ENCODE data around the gene RNF11. TPM values are rescaled to one million over a fixed set of nuclear protein-coding genes. Genes with fewer than 3 reads are reported as not detected.

RNF11 gene
- total RNA-seq, 1 experiment from 2014 or later: 55.8 TPM

- H2BK12ac ChIP-seq (ENCODE audit: insufficient read length, low read depth, low read length): no peak overlapping the region
- DNase-seq: no peak
- Mint-ChIP-seq H3K4me3 (no peak overlapping the region), H3K36me3 (ENCODE audit: insufficient read depth in 1 of 3, low read depth in 3 of 3) (no peaks in the 10 kb centered on the region; a peak in 1 of 7 replicates), H3K27me3 (ENCODE audit: low read depth) (no peaks in the 10 kb centered on the region), H3K9me3 (no peaks in the 10 kb centered on the region), H3K4me1 (peaks cover 13 to 19% of the 10 kb centered on the region in 2 experiments), H3K27ac (no peak overlapping the region; a peak in 1 of 7 replicates)
- no peak overlapping the region for H2BK20ac ChIP-seq (ENCODE audit: low read depth, low read length, poor library complexity, severe bottlenecking)
- no peaks in the 10 kb centered on the region for H3K27me3 ChIP-seq (ENCODE audit: insufficient read depth, low read length)
- H3K14ac ChIP-seq (ENCODE audit: insufficient read depth, low read length): no peak overlapping the region
- H3K9me3 ChIP-seq (ENCODE audit: control insufficient read depth, low read depth, low read length): no peaks in the 10 kb centered on the region
- no peaks in the 10 kb centered on the region for H3K4me1 ChIP-seq (ENCODE audit: insufficient read depth, low read length)
- no peaks in the 10 kb centered on the region for H3K79me2 ChIP-seq (ENCODE audit: insufficient read depth, low read length)
- no peak overlapping the region for H3T11ph ChIP-seq (ENCODE audit: low read length)
- H3K56ac ChIP-seq (ENCODE audit: insufficient read length, low read depth, low read length): no peak overlapping the region
- H3K4ac ChIP-seq (ENCODE audit: low read depth, low read length): no peak overlapping the region
- H2AFZ ChIP-seq (ENCODE audit: low read length): no peak overlapping the region
- H2BK15ac ChIP-seq (ENCODE audit: low read depth, low read length): no peak overlapping the region
- no peak overlapping the region for H2BK120ac ChIP-seq (ENCODE audit: low read depth, low read length, poor library complexity, severe bottlenecking)
- H4K91ac ChIP-seq (ENCODE audit: insufficient read length, low read depth, low read length): no peak overlapping the region
- no peak overlapping the region for H3K4me2 ChIP-seq (ENCODE audit: insufficient read depth, insufficient read length, low read length)
- H2BK5ac ChIP-seq (ENCODE audit: insufficient read length, low read length): no peak overlapping the region
- no peaks in the 10 kb centered on the region for H3K23me2 ChIP-seq (ENCODE audit: insufficient read length, low read depth, low read length, poor library complexity, severe bottlenecking)
- TF ChIP-seq, protein P1, sequence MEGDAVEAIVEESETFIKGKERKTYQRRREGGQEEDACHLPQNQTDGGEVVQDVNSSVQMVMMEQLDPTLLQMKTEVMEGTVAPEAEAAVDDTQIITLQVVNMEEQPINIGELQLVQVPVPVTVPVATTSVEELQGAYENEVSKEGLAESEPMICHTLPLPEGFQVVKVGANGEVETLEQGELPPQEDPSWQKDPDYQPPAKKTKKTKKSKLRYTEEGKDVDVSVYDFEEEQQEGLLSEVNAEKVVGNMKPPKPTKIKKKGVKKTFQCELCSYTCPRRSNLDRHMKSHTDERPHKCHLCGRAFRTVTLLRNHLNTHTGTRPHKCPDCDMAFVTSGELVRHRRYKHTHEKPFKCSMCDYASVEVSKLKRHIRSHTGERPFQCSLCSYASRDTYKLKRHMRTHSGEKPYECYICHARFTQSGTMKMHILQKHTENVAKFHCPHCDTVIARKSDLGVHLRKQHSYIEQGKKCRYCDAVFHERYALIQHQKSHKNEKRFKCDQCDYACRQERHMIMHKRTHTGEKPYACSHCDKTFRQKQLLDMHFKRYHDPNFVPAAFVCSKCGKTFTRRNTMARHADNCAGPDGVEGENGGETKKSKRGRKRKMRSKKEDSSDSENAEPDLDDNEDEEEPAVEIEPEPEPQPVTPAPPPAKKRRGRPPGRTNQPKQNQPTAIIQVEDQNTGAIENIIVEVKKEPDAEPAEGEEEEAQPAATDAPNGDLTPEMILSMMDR (conservative IDR thresholded peaks at IDR 0.05): no peak
- H3K27ac ChIP-seq (ENCODE audit: insufficient read length, low read depth, low read length): no peak overlapping the region
- no peaks in the 10 kb centered on the region for H3K79me1 ChIP-seq (ENCODE audit: insufficient read depth, low read depth, low read length, poor library complexity, severe bottlenecking)
- H4K8ac ChIP-seq (replicated peaks; ENCODE audit: insufficient read length, low read depth, low read length): no peak overlapping the region
- H4K20me1 ChIP-seq (ENCODE audit: control insufficient read depth, insufficient read depth, insufficient read length): no peaks in the 10 kb centered on the region
- no peak overlapping the region for H3K23ac ChIP-seq (ENCODE audit: insufficient read length, low read depth, low read length)
- H2AK5ac ChIP-seq (ENCODE audit: insufficient read length, low read length): no peak overlapping the region
- no peak overlapping the region for H4K5ac ChIP-seq (ENCODE audit: insufficient read length, low read depth, low read length)
- WGBS (ENCODE audit: extremely low coverage, insufficient read length, low lambda C conversion rate): no CpG with 5 or more reads among the region's 5 CpGs
- no peak overlapping the region for H3K18ac ChIP-seq (ENCODE audit: insufficient read length, low read depth, low read length)
- H3K9ac ChIP-seq (ENCODE audit: extremely low read depth, insufficient read length, low read length): no peak overlapping the region
These were observed 47.9 kb downstream of the RNF11 start for GRCh38 chr1:51283979-51284378.

Measured in H9 (cell line).